OCI-LY1 (cell line): ENCODE data around the gene CD207.

Source experiments
- EZH2 ChIP-seq: fragments of 200-600 bp; sonication (generic), shearing (Covaris generic); IDR thresholded peaks from 2 replicates; pipeline ENCODE4 v1.8.0; 2017; ENCODE audit warnings: borderline replicate concordance, mixed run types, mild to moderate bottlenecking, antibody characterized with exemption, low read length, moderate library complexity, mixed read lengths
- TF ChIP-seq, protein P1 (sequence below): fragments of 200-600 bp; sonication (generic), shearing (Covaris generic); IDR thresholded peaks from 2 replicates; pipeline ENCODE4 v1.5.1; 2017; ENCODE audit warnings: mild to moderate bottlenecking, antibody characterized with exemption, low read length, moderate library complexity, mixed read lengths

- TF ChIP-seq, protein P1, sequence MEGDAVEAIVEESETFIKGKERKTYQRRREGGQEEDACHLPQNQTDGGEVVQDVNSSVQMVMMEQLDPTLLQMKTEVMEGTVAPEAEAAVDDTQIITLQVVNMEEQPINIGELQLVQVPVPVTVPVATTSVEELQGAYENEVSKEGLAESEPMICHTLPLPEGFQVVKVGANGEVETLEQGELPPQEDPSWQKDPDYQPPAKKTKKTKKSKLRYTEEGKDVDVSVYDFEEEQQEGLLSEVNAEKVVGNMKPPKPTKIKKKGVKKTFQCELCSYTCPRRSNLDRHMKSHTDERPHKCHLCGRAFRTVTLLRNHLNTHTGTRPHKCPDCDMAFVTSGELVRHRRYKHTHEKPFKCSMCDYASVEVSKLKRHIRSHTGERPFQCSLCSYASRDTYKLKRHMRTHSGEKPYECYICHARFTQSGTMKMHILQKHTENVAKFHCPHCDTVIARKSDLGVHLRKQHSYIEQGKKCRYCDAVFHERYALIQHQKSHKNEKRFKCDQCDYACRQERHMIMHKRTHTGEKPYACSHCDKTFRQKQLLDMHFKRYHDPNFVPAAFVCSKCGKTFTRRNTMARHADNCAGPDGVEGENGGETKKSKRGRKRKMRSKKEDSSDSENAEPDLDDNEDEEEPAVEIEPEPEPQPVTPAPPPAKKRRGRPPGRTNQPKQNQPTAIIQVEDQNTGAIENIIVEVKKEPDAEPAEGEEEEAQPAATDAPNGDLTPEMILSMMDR = no peak
- TF ChIP-seq EZH2 = no peak
Observed at GRCh38 chr2:70850925-70851324, 15.3 kb upstream of the CD207 start.
